ENCODE data around the gene PDE10A.

DNA sequence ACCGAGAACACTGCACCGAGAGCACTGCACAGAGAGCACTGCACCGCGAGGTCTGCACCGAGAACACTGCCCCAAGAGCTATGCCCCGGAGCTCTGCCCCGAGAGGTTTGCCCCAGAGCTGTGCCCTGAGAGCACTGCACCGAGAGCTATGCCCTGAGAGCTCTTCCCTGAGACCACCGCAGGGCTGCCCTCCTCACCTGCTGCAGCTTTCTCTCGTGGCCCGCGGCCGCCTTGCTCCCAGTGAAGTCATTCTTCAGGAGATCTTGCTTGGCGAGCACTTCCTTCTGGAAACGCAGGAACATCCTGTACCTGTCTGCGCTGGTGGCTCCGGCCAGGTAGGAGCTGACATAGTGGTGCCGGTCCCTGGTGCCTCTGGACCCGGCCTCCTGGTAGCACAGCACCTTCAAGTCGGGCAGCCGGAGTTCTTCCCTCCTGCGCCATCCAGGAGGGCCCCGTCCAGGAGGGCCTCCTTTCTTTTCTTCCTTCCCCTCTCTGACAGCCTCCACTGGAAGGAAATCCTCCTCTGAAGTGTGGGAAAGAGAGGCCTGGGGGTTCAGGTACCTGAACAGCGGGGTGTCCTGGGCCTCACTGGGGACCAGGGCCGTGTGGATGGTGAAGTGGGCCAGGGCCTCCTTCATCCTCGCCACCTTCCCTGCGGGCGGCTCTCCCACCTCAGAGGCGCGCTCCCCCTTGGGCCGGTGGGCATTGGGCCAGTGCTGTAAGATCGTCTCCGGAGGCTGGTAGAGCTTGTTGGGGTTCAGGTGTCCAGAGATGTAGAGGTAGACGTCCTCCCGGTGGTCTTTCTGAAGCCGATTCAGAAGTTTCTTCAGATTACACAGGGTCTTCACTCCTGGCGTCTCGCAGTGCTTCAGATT lies 361.4 kb downstream of the PDE10A start:
- TF ChIP-seq PAF1 (CRISPR knock-in tag; IDR thresholded peaks at IDR 0.05) (no peak), ELF4 (CRISPR knock-in tag; IDR thresholded peaks at IDR 0.05; ENCODE audit: borderline replicate concordance) (no peak), SIN3A (IDR thresholded peaks at IDR 0.05; ENCODE audit: borderline replicate concordance, low read depth, low read length) (no peak), POLR2A (IDR thresholded peaks at IDR 0.05; ENCODE audit: insufficient read depth in 1 of 2, low read depth in 2 of 2, low read length in 2 of 2) (no peak), HOXA7 (CRISPR knock-in tag; IDR thresholded peaks at IDR 0.05) (no peak), STAT5B (CRISPR knock-in tag; IDR thresholded peaks at IDR 0.05) (no peak), NR1H2 (CRISPR knock-in tag; IDR thresholded peaks at IDR 0.05; ENCODE audit: borderline replicate concordance, low read depth) (no peak), FOXK2 (IDR thresholded peaks at IDR 0.05) (no peak), GRHL1 (CRISPR knock-in tag; conservative IDR thresholded peaks at IDR 0.05) (no peak), ZNF451 (CRISPR knock-in tag; IDR thresholded peaks at IDR 0.05) (no peak)
- TF ChIP-seq, protein P1, sequence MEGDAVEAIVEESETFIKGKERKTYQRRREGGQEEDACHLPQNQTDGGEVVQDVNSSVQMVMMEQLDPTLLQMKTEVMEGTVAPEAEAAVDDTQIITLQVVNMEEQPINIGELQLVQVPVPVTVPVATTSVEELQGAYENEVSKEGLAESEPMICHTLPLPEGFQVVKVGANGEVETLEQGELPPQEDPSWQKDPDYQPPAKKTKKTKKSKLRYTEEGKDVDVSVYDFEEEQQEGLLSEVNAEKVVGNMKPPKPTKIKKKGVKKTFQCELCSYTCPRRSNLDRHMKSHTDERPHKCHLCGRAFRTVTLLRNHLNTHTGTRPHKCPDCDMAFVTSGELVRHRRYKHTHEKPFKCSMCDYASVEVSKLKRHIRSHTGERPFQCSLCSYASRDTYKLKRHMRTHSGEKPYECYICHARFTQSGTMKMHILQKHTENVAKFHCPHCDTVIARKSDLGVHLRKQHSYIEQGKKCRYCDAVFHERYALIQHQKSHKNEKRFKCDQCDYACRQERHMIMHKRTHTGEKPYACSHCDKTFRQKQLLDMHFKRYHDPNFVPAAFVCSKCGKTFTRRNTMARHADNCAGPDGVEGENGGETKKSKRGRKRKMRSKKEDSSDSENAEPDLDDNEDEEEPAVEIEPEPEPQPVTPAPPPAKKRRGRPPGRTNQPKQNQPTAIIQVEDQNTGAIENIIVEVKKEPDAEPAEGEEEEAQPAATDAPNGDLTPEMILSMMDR (CRISPR knock-in tag; IDR thresholded peaks at IDR 0.05): no peak
- TF ChIP-seq, protein P2, sequence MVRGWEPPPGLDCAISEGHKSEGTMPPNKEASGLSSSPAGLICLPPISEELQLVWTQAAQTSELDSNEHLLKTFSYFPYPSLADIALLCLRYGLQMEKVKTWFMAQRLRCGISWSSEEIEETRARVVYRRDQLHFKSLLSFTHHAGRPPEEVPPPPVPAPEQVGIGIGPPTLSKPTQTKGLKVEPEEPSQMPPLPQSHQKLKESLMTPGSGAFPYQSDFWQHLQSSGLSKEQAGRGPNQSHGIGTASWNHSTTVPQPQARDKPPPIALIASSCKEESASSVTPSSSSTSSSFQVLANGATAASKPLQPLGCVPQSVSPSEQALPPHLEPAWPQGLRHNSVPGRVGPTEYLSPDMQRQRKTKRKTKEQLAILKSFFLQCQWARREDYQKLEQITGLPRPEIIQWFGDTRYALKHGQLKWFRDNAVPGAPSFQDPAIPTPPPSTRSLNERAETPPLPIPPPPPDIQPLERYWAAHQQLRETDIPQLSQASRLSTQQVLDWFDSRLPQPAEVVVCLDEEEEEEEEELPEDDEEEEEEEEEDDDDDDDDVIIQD (CRISPR knock-in tag; IDR thresholded peaks at IDR 0.05; ENCODE audit: low read depth): no peak
- TF ChIP-seq, protein P3, sequence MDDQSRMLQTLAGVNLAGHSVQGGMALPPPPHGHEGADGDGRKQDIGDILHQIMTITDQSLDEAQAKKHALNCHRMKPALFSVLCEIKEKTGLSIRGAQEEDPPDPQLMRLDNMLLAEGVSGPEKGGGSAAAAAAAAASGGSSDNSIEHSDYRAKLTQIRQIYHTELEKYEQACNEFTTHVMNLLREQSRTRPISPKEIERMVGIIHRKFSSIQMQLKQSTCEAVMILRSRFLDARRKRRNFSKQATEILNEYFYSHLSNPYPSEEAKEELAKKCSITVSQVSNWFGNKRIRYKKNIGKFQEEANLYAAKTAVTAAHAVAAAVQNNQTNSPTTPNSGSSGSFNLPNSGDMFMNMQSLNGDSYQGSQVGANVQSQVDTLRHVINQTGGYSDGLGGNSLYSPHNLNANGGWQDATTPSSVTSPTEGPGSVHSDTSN (CRISPR knock-in tag; IDR thresholded peaks at IDR 0.05; ENCODE audit: borderline replicate concordance): no peak

Data from HepG2 (cell line).